ENCODE results near the gene RAP1A. TPM values are rescaled to one million over a fixed set of nuclear protein-coding genes. Genes with fewer than 3 reads are reported as not detected.

Gene RAP1A
- total RNA-seq, 1 donor from 2014 or later, result 43.0 TPM

DNA sequence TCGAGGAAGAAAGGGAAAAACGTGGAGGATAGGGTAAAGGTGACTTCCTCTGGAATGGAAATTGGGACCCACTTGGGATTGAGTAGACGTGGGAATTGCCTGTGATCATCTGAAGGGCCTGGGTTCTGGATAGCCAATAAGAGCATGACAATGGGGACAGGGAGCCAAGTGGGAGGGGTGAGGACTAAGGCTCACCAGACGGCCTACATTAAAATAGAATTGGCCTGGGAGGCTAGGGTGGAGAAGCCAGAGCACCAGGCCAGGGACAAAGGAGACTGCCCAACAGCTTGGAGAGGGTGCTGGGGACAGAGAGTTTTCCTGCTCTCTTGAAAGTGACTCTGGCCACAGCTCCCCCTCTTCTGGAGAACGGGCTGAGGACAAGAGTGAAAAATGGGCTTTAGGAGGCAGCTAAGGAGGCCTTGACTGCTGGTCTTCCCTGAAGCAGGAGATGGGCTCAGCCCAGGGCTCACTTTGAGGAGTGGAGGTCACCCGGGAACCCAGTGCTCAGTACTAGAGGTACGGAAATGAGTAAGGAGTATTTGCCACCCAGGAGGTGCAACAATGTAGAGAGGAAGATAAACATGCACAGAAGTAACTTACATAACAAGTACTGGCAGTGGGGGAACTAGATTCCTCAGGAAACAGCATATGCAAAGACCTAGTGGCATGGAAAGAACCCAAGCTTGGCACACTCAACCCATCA lies 100.8 kb downstream of the RAP1A start:
- DNase-seq, result no peak

DNA sequence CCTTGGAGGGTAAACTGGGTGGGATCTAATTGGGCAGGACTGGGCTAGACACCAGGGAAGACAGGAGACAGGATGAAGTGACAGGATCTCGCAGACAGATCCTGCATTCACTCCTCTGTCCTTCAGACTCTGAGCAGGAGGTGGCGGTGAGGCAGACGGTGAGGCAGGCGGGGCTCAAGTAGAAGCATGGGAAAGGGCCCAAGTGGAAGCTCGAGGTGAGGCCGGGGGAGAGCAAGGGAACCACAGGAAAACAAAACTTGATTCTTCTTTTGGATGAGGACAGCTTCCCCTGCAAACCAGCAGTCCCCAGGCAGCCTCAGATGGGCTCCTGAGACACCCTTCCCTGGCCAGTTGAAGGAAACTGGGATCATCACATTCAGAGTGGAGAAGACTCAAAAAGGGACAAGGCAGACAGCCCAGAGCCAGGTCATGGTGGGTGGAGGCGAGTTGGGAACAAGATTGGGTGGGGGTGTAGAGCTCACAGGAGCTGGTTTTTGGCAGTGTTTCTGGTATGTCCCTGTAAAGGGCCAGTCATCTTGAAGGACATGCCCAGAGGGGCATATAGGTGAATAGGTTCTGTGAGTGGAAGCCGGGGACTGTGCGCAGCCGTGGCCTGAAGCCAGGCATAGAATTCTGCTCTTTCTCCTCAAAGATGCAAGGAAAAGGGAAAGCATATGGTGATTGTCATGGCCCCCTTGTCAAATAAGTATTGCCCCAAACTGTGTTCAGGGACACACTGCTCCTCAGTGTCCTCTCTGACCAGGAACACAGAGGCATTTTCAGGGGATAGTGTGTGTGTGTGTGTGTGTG lies 101.6 kb downstream of the RAP1A start:
- DNase-seq, result no peak

DNA sequence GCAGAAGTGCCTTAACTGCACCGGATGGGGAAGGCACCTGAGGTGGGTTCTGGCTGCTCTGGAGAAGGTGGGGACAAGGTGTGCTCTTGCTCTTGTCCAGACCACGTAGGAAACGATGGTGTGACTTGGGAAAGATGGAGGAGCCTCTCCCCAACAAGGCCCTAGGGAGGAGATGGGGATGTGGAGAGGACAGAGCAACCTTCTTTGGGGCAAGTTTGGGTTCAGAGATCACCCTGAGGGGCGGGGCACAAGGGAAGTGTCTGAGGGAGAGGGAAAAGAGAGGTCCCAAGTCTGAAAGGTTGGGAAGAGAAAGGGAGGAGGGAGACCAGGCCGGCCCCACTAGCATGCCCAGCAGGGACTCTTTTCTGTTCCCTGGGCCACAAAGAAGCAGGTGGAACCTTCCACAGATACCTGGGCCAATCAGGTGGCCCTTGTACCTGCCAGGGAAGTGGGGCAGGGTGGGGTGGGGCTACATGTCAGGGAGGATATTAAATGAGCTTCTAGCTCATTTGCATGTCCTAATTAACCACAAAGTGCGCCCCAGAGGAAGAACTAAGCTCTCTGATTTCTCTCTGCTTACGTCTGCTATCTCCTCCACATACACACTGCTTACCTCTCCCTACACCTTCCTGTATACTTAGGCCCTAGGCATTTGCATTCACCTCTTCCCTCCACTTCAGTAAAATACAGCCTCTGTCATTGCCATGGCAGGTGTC lies 103.7 kb downstream of the RAP1A start:
- DNase-seq, result no peak

DNA sequence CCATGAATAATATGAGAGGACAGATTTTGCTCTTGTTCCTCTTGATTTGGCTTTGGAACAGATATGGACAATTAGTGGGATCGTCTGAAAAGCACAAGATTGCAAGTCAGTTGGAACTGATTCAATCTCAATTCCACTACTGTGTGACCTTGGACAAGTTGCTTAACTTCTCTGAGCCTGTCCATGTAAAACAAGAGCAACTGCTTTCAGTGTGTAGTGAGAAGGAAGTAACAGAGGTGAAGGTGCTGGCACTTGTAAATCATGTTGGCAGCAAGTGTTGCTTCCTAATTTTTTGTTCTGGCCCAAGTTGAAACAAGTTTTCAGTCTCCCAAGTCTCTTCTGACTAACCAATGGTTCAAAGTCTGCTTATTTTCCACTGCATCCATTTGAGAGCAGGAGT lies 104.3 kb downstream of the RAP1A start:
- no peak for DNase-seq

DNA sequence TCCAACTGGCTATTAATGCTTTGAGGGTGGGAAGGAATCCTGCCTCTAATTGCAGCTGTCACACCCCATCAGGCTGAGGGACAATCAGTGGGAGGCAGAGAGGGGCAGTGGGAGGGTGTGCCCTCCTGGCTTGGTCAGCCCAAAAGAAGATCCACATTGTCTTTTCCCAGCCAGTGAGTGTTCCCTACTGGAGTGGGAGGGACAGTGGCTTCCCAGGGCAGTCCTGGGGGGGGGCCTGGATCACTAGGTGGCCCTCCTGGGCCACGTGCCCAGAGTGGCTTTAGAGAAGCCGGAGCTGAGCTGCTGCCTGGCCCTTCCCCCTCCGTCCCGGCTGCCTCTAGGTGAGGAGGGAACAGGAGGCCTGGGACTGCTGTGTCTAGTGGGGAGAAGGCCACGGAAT lies 105.6 kb downstream of the RAP1A start:
- peak; percentile 90 for DNase-seq

DNA sequence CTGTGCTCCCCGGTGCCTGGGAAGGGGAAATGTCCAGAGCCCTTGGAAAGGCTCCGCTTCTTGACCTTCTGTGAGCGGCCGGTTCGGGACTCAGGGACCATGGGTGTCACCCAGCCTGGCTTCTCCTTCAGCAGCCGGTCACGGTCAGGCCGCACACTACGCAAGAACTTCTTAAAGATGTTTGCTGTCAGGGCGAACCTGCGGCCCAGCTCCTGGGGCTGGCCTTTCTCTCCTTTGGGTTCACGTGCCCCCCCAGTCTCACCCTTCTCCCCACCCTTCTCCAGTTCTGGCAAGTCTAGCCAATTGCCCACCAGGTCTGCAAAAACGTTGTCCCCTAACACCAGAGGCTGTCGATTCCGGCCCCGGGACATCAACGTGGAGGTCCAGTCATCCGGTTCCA lies 107.5 kb downstream of the RAP1A start:
- DNase-seq, result no peak

DNA sequence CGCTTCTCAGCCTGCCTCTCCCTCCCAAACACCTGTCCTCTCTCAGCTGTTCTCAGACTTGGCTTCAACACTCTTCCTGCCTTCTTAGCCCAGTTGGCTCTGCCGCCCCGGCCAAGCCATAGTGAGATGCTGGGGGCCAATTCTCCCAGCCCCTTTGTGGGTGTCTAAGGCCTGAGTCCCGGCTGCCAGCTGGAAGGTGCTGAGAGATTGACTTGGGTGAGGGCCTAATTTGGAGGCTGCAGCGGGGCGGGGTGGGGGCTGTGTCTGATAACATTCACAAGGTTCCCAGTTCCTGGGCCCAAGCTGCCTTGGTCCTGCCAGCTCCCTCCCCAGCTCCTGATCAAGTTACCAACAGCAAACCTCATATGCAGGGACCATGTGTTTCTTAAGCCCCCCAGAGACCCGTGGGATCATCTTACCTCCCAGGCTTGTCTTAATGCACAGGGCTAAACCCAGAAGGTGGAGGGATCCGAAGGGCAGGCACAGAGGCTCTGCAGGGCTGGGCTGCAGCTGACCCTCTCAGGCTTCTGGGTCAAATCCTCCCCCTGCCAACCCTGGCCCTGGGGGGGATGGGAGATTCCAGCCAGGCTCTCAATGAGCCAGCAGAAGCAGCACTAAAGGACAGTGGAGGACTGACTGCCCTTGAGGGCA lies 109.8 kb downstream of the RAP1A start:
- DNase-seq, result peak; percentile 98

DNA sequence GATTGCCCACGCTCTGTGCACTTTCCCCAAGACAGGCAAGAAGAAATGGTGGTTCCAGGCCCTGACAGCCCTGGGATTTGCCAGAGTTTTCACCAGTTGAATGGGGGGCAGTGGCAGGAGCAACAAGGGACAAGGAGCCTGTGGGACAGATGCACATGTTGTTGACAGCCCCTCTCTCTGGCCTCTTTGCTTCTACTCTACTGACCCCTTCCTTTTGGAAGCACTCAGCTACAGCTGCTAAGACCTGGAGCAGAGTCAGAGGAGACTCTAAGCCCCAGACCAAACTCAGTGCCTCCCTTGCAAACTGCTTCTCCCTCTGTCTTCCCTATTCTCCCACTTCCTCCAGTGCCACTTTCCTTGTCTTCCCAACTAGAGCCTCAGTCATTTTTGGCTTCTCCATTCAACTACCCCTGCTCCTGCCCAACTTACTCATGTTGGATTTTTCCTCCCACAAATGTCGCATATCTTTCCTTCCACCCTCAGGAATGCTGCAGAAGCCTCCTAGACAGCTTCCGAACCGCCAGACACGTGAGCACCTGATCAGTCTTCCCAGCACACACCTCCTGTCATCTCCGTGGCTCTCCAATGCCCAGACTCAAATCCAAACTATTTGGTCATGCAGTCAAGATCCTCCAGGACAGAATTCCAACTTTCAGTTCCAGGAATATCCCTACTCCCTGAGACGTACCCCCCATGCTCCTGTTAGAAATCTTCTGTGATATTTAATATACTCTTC lies 110.5 kb downstream of the RAP1A start:
- DNase-seq, result peak; percentile 87

DNA sequence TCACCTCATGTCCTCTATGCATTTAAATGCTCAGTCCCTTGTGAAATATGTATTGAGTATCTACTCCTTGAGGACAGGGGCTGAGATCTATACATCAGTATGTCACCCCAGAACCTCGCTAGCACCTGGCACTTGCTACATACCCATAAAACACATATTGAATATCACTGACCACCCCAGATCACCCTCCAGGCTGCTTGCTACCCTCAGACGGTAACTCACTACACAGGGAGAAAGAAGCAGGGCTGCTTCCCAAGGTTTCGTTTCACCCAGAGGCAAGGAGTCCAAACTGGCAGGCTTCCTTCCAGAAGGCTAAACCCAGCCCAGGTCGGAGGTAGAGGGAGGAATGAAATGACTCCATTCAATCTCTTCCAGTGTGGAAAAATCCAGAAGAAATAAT lies 111.1 kb downstream of the RAP1A start:
- DNase-seq, result no peak

DNA sequence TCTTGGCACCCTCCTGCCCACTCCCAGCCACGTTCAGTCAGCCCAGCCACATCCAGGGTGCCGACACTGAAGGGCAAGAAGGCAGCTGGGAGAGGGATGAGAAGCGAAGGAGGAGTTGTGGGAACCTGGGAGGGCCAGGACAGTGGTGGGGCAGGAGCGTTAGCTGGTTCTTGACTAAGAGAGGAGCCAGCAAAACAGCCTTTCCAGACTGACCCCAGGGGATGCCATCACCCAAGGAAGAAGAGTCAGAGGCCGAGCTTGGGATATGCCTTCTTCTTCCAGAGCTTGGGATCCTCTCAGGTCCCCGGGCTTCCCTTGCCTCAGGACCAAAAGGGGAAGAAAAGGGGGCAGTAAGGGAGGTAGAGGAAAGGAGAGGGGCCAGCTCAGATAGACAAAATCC lies 112.4 kb downstream of the RAP1A start:
- DNase-seq, result no peak

DNA sequence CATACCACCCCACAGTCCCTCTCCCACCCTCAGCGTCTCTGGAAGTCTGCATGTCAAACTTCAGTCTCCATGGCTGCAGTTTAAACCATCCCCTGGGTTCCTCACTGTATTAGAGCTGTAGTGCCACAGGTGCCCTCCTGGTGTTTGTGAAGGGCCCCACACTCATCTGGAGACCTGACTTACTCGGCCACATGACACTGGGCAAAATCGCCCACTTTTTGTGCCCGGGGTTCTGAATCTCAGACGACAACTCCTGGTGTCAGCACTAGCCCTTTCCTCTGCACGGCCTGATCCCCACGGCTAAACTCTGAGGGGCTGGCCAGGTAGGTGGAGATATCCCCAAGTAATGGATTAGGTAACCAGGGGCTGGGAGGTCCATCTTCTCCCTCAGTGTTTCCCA lies 113.1 kb downstream of the RAP1A start:
- DNase-seq, result no peak

DNA sequence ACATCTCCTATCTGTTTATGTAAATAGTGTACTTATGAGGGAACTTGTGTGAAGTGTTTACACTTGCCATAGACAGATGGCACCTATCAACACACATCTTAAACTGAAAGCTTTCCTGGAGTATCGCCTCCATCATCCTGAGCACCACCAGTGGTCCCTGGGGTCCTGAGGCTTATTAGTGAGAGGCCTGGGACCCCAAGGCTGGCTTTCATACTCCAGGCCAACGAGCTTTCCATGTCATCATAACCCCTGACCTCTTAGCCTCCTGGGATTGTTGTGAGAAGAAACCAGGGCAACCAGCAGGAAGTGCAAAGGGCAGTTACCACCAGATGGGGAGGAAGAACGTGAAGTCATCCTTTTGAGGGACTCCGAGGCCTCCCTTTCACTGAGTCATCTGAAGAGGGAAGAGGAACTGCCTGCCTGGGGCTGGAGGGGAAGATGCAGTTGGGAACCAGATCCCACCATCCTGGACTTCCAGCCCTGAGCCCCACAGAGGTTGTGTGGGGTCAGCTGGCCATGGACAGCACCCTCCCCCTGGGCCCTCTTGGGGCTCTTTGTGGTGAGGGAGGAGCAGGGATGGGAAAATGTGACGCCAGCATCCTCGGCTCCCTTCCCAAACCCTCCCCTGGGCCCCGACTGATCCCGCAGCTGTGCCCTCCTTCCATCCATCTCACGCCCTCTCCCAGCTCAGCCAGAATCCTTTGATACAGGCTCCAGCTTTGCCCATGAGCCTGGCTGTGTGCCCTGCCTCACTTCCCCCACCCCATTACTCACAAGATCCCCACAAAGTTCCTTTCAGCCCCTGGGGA lies 113.8 kb downstream of the RAP1A start:
- peak; percentile 90 for DNase-seq

DNA sequence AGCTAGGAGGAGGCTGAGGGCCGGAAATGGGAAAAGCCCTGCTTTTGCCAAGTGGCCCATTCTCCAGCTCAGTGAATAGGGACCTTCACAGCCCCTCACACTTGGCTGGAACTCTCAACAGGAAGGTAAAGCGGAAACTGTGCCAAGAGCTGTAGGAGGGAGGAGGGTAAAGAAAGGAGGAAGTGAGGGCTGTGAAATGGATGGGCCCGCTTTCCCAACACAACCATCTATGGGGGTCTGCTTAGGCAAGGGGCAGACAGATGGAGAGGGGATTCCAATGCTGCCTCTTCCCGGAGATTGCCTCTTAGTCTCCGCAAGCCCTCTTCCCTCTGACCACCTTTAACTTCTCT lies 114.4 kb downstream of the RAP1A start:
- DNase-seq, result no peak

DNA sequence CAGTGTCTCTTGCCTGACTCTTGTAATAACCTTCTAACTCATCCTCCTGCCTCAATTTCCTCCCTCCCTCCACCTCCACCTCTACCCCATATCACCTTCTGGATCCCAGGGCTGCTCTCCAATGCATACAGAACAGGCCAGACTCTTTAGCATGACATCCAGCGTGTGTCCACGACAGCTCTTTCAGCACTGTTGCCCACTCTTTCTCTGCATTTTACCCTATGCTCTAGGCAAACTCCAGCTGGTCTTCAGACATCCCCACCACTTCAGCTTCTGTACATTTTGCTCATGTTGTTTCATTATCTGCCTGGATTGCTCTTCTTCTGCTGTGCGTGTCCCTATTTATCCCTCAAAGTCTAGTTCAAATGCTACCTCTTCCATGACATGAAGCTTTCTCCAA lies 114.8 kb downstream of the RAP1A start:
- DNase-seq, result no peak

DNA sequence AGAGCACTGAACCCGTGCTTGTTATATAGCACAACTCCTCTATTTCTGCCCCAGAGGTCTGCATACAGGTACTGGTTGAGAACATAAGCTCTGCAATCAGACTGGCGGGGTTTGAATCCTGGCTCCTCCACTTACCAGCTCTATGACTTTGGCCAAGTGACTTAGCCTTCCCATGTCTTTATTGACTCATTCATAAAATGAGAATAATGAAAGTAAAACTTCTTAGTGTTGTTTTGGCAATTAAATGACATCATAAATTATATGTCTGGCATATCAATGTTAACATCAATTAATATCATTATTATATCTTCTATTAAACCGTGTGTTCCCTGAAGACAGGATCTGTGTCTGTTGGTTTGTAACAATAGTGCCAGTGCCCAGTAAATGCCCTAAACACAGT lies 115.3 kb downstream of the RAP1A start:
- no peak for DNase-seq

DNA sequence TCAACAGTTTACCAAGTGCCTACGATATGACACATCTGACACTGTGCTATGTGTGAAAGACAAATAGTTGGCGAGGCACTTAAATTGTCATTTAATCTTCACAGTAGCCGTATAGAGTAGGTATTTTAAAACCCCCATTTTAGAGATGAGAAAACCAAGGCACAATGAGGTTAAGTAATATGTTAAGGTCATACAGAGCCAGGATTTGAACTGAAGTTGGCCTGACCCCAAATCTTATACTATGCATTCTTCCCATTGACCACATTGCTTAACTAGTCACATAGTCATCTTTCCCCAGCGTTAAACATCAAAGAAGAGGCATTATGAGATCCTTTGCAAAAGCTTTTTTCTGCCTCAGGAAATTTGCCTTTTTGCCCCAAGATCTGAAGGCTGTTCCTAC lies 115.7 kb downstream of the RAP1A start:
- DNase-seq, result no peak

DNA sequence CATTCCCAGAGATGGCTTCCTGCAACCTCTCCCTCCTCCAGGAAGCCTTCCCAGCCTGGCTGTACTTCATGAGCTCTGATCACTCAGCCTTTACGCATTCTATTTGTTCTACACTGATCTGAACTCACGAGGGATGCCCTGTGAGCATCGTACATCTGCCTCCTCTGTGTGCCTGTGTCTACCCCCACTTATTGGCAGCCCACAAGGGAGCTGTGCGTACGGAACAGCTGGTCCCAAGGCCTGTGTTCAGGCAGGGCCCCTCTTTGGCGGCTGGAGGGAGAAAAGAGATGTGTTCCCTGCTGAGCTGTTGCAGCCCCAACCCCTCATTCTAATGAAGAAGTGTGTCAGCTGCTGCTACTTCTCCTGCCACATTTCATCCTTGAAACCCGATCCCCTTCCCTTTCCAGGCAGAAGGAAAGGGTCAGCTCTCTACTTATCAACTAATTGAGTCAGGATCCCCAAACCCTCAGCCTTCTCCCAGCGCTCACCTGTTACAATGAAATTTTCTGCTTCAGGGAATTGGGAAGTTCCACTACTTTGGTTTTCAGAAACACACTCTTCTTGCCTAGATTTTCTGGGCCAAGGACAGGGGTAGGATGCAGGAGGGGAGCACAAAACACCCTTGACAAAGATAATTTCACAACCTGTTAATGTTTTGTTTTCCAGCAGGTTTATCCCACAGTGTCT lies 116.4 kb downstream of the RAP1A start:
- DNase-seq, result peak; percentile 94

DNA sequence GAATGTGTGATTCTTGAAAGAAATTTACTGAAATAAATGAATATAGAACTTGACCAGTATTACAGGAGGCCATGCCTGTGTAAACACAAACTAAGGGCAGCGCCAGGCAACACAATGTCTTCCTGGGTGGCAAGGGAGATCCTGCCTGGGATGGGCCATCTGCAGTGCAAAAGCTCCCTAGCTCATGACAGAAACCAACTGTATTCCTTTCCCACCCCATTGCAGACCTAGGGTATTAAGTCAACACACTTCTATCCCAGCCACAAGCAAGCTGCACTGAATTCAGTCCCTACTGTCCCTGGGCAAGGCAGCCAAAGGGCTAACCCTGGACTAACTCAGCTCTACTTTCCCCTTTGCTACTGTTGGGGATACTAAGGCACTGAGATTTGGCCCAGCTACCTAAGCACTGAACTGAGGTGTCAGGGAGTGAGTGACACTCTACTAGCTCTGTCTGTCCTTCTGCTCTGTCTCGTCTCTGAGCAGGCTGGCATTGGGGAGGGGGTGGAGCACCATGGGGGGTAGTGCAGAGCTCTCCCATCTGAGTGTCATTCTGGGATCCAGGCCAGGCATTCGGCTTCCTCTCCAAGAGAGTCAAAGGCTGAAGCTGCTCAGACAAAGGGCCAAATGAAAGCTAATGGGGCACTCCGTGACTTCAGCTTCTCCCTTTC lies 117.1 kb downstream of the RAP1A start:
- DNase-seq, result peak; percentile 87

DNA sequence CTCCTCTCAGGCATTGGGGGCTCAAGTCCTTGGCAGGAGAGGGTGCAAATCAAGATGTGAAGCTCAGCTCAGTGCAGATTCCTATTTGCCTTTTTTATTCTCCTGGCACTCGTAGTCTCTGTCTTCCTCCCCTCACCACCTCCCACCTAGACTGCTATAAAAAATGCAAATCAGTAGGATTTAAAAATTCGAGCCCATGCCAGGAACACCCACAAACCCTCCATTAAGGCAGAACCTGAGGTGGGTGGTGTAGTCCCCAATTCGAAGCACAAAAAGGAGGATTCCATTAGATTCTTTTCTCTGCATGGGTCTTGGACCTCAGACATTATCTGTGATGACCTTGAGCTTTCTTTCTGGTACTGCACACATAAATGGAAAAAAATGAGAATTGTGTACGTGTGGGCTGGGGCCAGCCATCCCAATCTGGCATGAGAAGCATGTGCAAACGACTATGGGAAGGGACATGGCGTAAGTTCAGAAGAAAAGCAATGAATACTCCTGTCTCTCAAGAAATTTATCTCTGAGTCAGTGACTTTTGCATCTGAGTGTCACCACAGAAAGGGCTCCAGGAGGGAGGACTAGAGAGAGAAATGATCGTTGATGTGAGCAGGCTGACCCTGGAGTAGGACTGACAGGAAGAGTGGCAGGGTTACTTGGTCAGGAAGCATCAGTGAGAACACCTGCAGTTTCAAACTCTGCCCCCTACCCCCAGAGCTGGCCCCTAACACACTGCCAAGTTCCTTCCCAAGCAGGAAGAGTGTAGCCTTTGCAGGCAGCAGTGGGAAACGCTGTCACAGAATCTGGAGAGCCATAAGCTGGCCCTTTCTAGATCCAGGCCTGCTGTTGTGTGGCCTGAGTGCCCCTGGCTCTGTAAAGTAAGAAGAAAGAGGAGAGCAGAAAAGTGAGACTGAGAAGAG lies 117.9 kb downstream of the RAP1A start:
- DNase-seq, result no peak
